Fibroblast of skin of left biceps (primary cell): ENCODE results near the gene IRGC.

Source experiments
- DNase-seq, 2 experiments: peaks; one replicate each; pipeline ENCODE4 v3.0.0-alpha.2; 2013; ENCODE audit warnings: low read depth in 2 of 2

IRGC gene

GRCh38 chr19:43690890-43691289 is 25.0 kb upstream of the IRGC start:
- no peak for DNase-seq

GRCh38 chr19:43691755-43692154 is 24.1 kb upstream of the IRGC start:
- DNase-seq: no peak

- no peak for DNase-seq
Measured at GRCh38 chr19:43692385-43692784, 23.5 kb upstream of the IRGC start.

GRCh38 chr19:43692877-43693276 is 23.0 kb upstream of the IRGC start:
- DNase-seq: no peak

GRCh38 chr19:43694553-43694952 is 21.3 kb upstream of the IRGC start:
- no peak for DNase-seq

GRCh38 chr19:43695985-43696704 is 19.7 kb upstream of the IRGC start:
- DNase-seq: no peak

- DNase-seq: no peak
Measured at GRCh38 chr19:43697295-43697694, 18.6 kb upstream of the IRGC start.

GRCh38 chr19:43699506-43700394 is 16.1 kb upstream of the IRGC start:
- no peak for DNase-seq

- peak in 1 of 2 experiments; percentile 36 for DNase-seq
Measured at GRCh38 chr19:43700395-43701000, 15.4 kb upstream of the IRGC start.

GRCh38 chr19:43704002-43704705 is 11.7 kb upstream of the IRGC start:
- no peak for DNase-seq

GRCh38 chr19:43705729-43706128 is 10.1 kb upstream of the IRGC start:
- no peak for DNase-seq

- DNase-seq: no peak
Measured at GRCh38 chr19:43707158-43707712, 8.6 kb upstream of the IRGC start.

GRCh38 chr19:43708716-43709115 is 7.2 kb upstream of the IRGC start:
- no peak for DNase-seq

GRCh38 chr19:43711751-43712355 is 4.0 kb upstream of the IRGC start:
- DNase-seq: no peak

- no peak for DNase-seq
Measured at GRCh38 chr19:43713208-43713607, 2.7 kb upstream of the IRGC start.

GRCh38 chr19:43718627-43719377 is 2.9 kb downstream of the IRGC start:
- no peak for DNase-seq

GRCh38 chr19:43719378-43719868 is 3.5 kb downstream of the IRGC start:
- DNase-seq: no peak

GRCh38 chr19:43719918-43720317 is 4.0 kb downstream of the IRGC start:
- DNase-seq: no peak

- no peak for DNase-seq
Measured at GRCh38 chr19:43720936-43721335, 5.1 kb downstream of the IRGC start.

GRCh38 chr19:43721469-43722048 is 5.7 kb downstream of the IRGC start:
- no peak for DNase-seq
